Hepatocyte (in vitro differentiated cells): Measurements from ENCODE around the gene TRIOBP. TPM values are rescaled to one million over a fixed set of nuclear protein-coding genes. Genes with fewer than 3 reads are reported as not detected.

Source experiments
- DNase-seq: peaks from one replicate; pipeline ENCODE4 v3.0.0-alpha.2; 2016; ENCODE audit warnings: low spot score
- H2AFZ ChIP-seq: fragments of 200-600 bp; sonication (generic); 2 replicates; pipeline ENCODE4 v1.6.0; 2016; ENCODE audit warnings: antibody characterized with exemption, mild to moderate bottlenecking
- H3K27ac ChIP-seq: fragments of 200-600 bp; sonication (generic); 2 replicates; pipeline ENCODE4 v1.5.1; 2016; ENCODE audit warnings: mild to moderate bottlenecking
- H3K27me3 ChIP-seq: fragments of 200-600 bp; sonication (generic); 2 replicates; pipeline ENCODE4 v1.6.1; 2016
- H3K36me3 ChIP-seq: fragments of 200-600 bp; sonication (generic); replicated peaks from 2 replicates; pipeline ENCODE4 v1.5.1; 2016; ENCODE audit warnings: low read depth; ENCODE audit not compliant: insufficient read depth
- H3K4me1 ChIP-seq: fragments of 200-600 bp; sonication (generic); 2 replicates; pipeline ENCODE4 v1.5.1; 2016; ENCODE audit warnings: mild to moderate bottlenecking, moderate library complexity; ENCODE audit not compliant: insufficient read depth
- H3K4me2 ChIP-seq: fragments of 200-600 bp; sonication (generic); 2 replicates; pipeline ENCODE4 v1.6.0; 2016
- H3K4me3 ChIP-seq: fragments of 200-600 bp; sonication (generic); 2 replicates; pipeline ENCODE4 v1.5.1; 2016; ENCODE audit warnings: mild to moderate bottlenecking
- H3K79me2 ChIP-seq: fragments of 200-600 bp; sonication (generic); 2 replicates; pipeline ENCODE4 v1.6.0; 2017; ENCODE audit warnings: mild to moderate bottlenecking
- H3K9me2 ChIP-seq: fragments of 200-600 bp; sonication (generic); replicated peaks from 2 replicates; pipeline ENCODE4 v1.6.0; 2017; ENCODE audit warnings: mild to moderate bottlenecking; ENCODE audit not compliant: insufficient read depth
- H3K9me3 ChIP-seq: fragments of 200-600 bp; sonication (generic); 2 replicates; pipeline ENCODE4 v1.5.1; 2016; ENCODE audit warnings: low read depth, mild to moderate bottlenecking
- H4K20me1 ChIP-seq: fragments of 200-600 bp; sonication (generic); 2 replicates; pipeline ENCODE4 v1.6.0; 2016; ENCODE audit warnings: mild to moderate bottlenecking; ENCODE audit not compliant: insufficient read depth, poor library complexity, severe bottlenecking
- EZH2 ChIP-seq: fragments of 200-600 bp; sonication (generic); IDR thresholded peaks from 2 replicates; pipeline ENCODE4 v1.6.1; 2016; ENCODE audit warnings: antibody characterized with exemption, mild to moderate bottlenecking, borderline replicate concordance
- EZH2phosphoT487 ChIP-seq: fragments of 200-600 bp; sonication (generic); IDR thresholded peaks from one replicate; pipeline ENCODE4 v1.6.1; 2018; ENCODE audit warnings: antibody characterized with exemption, mild to moderate bottlenecking, low read depth, moderate library complexity; ENCODE audit not compliant: unreplicated experiment, severe bottlenecking
- WGBS: methylation state at CpG from one replicate; pipeline ENCODE4 v1.1.6; 2016; ENCODE audit warnings: low lambda C conversion rate; ENCODE audit errors: missing lambda C conversion rate; 5-methylcytosine and 5-hydroxymethylcytosine counted together
- polyA plus RNA-seq: library from polyadenylated mRNA; unstranded; fragments of >200 nt; fragmentation: Nextera tagmentation; extraction: Ambion mirVana; gene quantifications from 2 replicates; pipeline ENCODE4 v1.2.1, GENCODE V29; 2016
- total RNA-seq: library from RNA; depleted of rRNA; stranded (reverse); fragments of >200 nt; gene quantifications from 2 replicates; pipeline ENCODE4 v1.2.3, GENCODE V29; 2014
- TF ChIP-seq, protein P1 (sequence below): fragments of 200-600 bp; sonication (generic); IDR thresholded peaks from 2 replicates; pipeline ENCODE4 v1.5.1; 2016; ENCODE audit warnings: antibody characterized with exemption, mild to moderate bottlenecking; ENCODE audit not compliant: poor library complexity

Gene TRIOBP
- total and polyA plus RNA-seq, 2 experiments from 2014 or later = 57.2 to 96.1 TPM

DNA sequence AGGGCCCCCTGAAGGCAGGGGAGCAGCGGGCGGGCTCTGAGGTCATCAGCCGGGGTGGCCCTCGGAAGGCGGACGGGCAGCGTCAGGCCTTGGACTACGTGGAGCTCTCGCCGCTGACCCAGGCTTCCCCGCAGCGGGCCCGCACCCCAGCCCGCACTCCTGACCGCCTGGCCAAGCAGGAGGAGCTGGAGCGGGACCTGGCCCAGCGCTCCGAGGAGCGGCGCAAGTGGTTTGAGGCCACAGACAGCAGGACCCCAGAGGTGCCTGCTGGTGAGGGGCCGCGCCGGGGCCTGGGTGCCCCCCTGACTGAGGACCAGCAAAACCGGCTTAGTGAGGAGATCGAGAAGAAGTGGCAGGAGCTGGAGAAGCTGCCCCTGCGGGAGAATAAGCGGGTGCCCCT lies 60.8 kb downstream of the TRIOBP start:
- DNase-seq = no peak
- Histone ChIP-seq H3K79me2 (peaks cover 19% of the 10 kb centered on the region), H3K4me1 (peaks cover 4% of the 10 kb centered on the region), H3K9me3 (no peaks in the 10 kb centered on the region), H4K20me1 (no peaks in the 10 kb centered on the region), H2AFZ (no peak overlapping the region), H3K4me3 (no peak overlapping the region), H3K27me3 (no peaks in the 10 kb centered on the region), H3K4me2 (no peak overlapping the region), H3K27ac (no peak overlapping the region), H3K36me3 (no peaks in the 10 kb centered on the region), H3K9me2 (no peaks in the 10 kb centered on the region)
- TF ChIP-seq, protein P1, sequence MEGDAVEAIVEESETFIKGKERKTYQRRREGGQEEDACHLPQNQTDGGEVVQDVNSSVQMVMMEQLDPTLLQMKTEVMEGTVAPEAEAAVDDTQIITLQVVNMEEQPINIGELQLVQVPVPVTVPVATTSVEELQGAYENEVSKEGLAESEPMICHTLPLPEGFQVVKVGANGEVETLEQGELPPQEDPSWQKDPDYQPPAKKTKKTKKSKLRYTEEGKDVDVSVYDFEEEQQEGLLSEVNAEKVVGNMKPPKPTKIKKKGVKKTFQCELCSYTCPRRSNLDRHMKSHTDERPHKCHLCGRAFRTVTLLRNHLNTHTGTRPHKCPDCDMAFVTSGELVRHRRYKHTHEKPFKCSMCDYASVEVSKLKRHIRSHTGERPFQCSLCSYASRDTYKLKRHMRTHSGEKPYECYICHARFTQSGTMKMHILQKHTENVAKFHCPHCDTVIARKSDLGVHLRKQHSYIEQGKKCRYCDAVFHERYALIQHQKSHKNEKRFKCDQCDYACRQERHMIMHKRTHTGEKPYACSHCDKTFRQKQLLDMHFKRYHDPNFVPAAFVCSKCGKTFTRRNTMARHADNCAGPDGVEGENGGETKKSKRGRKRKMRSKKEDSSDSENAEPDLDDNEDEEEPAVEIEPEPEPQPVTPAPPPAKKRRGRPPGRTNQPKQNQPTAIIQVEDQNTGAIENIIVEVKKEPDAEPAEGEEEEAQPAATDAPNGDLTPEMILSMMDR = no peak
- no peak for TF ChIP-seq EZH2phosphoT487
- no peak for TF ChIP-seq EZH2
- 97% methylated on average over 21 of the region's 27 CpGs for WGBS

DNA sequence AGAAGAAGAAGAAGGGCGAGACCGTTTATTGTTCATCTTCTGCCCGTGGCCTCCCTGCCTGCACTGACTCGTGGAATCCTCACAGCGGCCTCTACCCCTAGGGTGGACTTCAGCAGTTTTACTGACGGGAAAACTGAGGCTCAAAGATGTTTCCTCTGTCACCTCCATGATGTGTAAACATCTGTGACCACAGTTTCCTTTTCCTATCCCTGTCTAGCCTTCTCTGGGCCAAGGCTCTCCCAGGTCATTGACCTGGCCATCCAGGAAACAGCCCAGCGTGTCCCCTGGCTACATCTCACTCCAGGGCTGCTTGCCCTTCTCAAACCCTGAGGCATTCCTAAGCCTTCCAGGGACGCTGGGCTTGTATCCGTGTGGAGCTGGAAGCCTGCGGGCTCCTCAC lies 61.8 kb downstream of the TRIOBP start:
- WGBS = 93% methylated on average over 10 of the region's 10 CpGs
- TF ChIP-seq, protein P1 = no peak
- TF ChIP-seq EZH2phosphoT487 (no peak), EZH2 (no peak)
- Histone ChIP-seq H3K36me3 (no peaks in the 10 kb centered on the region), H3K9me3 (no peaks in the 10 kb centered on the region), H3K4me1 (no peaks in the 10 kb centered on the region), H3K79me2 (peaks cover 19% of the 10 kb centered on the region), H3K27me3 (no peaks in the 10 kb centered on the region), H3K4me3 (no peak overlapping the region), H4K20me1 (no peaks in the 10 kb centered on the region), H2AFZ (no peak overlapping the region), H3K4me2 (no peak overlapping the region), H3K27ac (no peak overlapping the region), H3K9me2 (no peaks in the 10 kb centered on the region)
- DNase-seq = no peak

DNA sequence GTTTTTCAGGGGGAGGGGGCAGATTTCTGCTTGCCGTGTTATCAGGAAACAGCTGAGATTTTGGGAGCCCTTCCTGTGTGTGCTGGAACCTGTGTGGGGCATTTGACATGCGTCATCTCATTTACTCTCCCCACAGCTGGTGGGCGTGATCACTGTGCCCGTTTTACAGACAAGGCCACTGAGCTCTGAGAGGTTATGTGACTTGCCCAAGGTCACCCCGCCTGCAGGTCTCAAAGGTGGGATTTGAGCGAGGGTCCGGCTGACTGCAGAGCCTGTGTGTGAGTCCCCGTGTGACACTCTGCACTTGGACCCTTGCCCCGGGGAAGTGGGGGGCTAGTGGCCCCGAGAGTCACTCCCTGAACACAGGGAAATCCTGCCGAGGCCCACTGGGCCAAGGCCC lies 62.4 kb downstream of the TRIOBP start:
- Histone ChIP-seq H3K27ac (no peak overlapping the region), H3K27me3 (no peaks in the 10 kb centered on the region), H3K4me2 (no peak overlapping the region), H3K36me3 (no peaks in the 10 kb centered on the region), H3K4me1 (no peaks in the 10 kb centered on the region), H3K9me3 (no peaks in the 10 kb centered on the region), H3K4me3 (no peak overlapping the region), H3K79me2 (peaks cover 13% of the 10 kb centered on the region), H4K20me1 (no peaks in the 10 kb centered on the region), H3K9me2 (no peaks in the 10 kb centered on the region), H2AFZ (no peak overlapping the region)
- DNase-seq = no peak
- WGBS = 97% methylated on average over 8 of the region's 11 CpGs
- TF ChIP-seq, protein P1 = no peak
- TF ChIP-seq EZH2phosphoT487 (no peak), EZH2 (no peak)

DNA sequence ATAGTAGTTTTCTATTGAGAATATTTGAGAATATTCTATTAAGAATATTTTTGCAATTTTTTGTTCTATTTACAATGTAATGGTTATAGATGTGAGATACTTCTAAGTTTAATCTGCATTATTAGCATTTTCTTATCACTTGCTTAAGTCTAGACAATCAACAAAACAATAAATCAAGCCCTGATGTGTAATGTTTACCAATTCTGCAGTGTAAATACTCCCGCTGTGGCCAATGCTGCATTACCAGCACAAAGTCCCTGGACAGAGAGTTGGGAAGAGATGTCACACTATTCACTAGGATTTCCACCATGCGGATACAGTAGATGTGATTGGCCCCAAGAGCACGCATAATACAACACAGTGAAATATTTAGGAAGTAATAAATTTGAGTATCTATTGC lies 63.3 kb downstream of the TRIOBP start:
- Histone ChIP-seq H3K9me3 (no peaks in the 10 kb centered on the region), H2AFZ (no peak overlapping the region), H3K4me2 (no peak overlapping the region), H3K9me2 (no peaks in the 10 kb centered on the region), H3K4me1 (no peaks in the 10 kb centered on the region), H3K27me3 (no peaks in the 10 kb centered on the region), H4K20me1 (no peaks in the 10 kb centered on the region), H3K27ac (peak overlapping the region; percentile 2), H3K79me2 (peaks cover 6% of the 10 kb centered on the region), H3K4me3 (no peak overlapping the region), H3K36me3 (no peaks in the 10 kb centered on the region)
- TF ChIP-seq EZH2 (no peak), EZH2phosphoT487 (no peak)
- TF ChIP-seq, protein P1 = no peak
- DNase-seq = peak; percentile 52
- 82% methylated on average over 3 of the region's 3 CpGs for WGBS
